H1 (cell line): ENCODE results near the gene KIF22. TPM values are rescaled to one million over a fixed set of nuclear protein-coding genes. Genes with fewer than 3 reads are reported as not detected.

ENCODE experiments used
- CTCF ChIA-PET: fragments of 300-600 bp; sonication (Branson Sonifier 250); formaldehyde crosslinking; loops from one replicate; lab custom pipeline; 2021; ENCODE audit not compliant: partially characterized antibody; lab: Charles Lee
- POLR2A ChIA-PET: fragments of 300-600 bp; sonication (Branson Sonifier 250); formaldehyde crosslinking; loops from one replicate; lab custom pipeline; 2021; ENCODE audit warnings: inconsistent platforms; ENCODE audit not compliant: partially characterized antibody; lab: Charles Lee
- DNase-seq, 2 experiments: peaks; one replicate each; pipeline versions ENCODE4 v3.0.0 to v3.0.0-alpha.2; 2010 to 2022; ENCODE audit warnings: low spot score in 2 of 2, low read depth in 1 of 2, mixed read lengths in 1 of 2
- FAIRE-seq: peaks from 2 replicates; lab custom pipeline; 2011; peaks lifted over from hg19 to GRCh38; lab: Jason Lieb, UNC
- H2AFZ ChIP-seq: 2 replicates; pipeline ENCODE4 v1.8.1; 2012; ENCODE audit warnings: low read length, inconsistent platforms
- H2AK5ac ChIP-seq: 2 replicates; pipeline ENCODE4 v1.6.1; 2013; ENCODE audit warnings: low read depth, low read length
- H2BK120ac ChIP-seq: replicated peaks from 2 replicates; pipeline ENCODE3; 2013; ENCODE audit warnings: low read depth, low read length, inconsistent platforms
- H2BK12ac ChIP-seq: 2 replicates; pipeline ENCODE4 v1.6.1; 2013; ENCODE audit warnings: low read depth, low read length
- H2BK15ac ChIP-seq: 2 replicates; pipeline ENCODE4 v1.6.1; 2013; ENCODE audit warnings: low read length
- H2BK20ac ChIP-seq: 2 replicates; pipeline ENCODE4 v1.6.1; 2013; ENCODE audit warnings: low read length
- H2BK5ac ChIP-seq: 2 replicates; pipeline ENCODE4 v1.6.1; 2013; ENCODE audit warnings: low read depth, low read length
- H3K14ac ChIP-seq: 2 replicates; pipeline ENCODE4 v1.6.1; 2013; ENCODE audit warnings: inconsistent platforms; ENCODE audit not compliant: insufficient read length
- H3K18ac ChIP-seq: 2 replicates; pipeline ENCODE4 v1.6.1; 2013; ENCODE audit warnings: low read length; ENCODE audit errors: extremely low read depth
- H3K23ac ChIP-seq: 2 replicates; pipeline ENCODE4 v1.6.1; 2013; ENCODE audit warnings: inconsistent platforms; ENCODE audit not compliant: insufficient read length
- H3K23me2 ChIP-seq: 2 replicates; pipeline ENCODE4 v1.6.1; 2013; ENCODE audit warnings: low read depth, low read length
- H3K27ac ChIP-seq: 2 replicates; pipeline ENCODE4 v1.6.1; 2011; ENCODE audit warnings: low read depth, low read length, inconsistent platforms
- H3K27me3 ChIP-seq, 4 experiments: replicated peaks in 1 of 4; 1 replicate in 1 of 4; 2 replicates in 3 of 4; pipeline versions ENCODE4 v1.6.1 to v1.8.1; 2011 to 2013; ENCODE audit warnings: low read length in 3 of 4, mild to moderate bottlenecking in 3 of 4, inconsistent platforms in 2 of 4, mixed read lengths in 2 of 4, moderate library complexity in 1 of 4; ENCODE audit not compliant: control insufficient read depth in 3 of 4, insufficient read depth in 3 of 4; ENCODE audit errors: extremely low read depth in 1 of 4
- H3K36me3 ChIP-seq, 4 experiments: 2 replicates each; pipeline versions ENCODE4 v1.6.1 to v1.8.1; 2011 to 2013; ENCODE audit warnings: mild to moderate bottlenecking in 4 of 4, low read length in 3 of 4, moderate library complexity in 2 of 4, control low read depth in 1 of 4, inconsistent platforms in 1 of 4; ENCODE audit not compliant: insufficient read depth in 4 of 4, control insufficient read depth in 2 of 4
- H3K4ac ChIP-seq: replicated peaks from 2 replicates; pipeline ENCODE3; 2013; ENCODE audit warnings: low read length, low read depth, mixed read lengths, inconsistent platforms; ENCODE audit not compliant: insufficient read length
- H3K4me1 ChIP-seq, 4 experiments: replicated peaks in 1 of 4; 1 replicate in 1 of 4; 2 replicates in 3 of 4; pipeline versions ENCODE4 v1.6.1 to v1.8.1; 2011 to 2013; ENCODE audit warnings: low read length in 3 of 4, inconsistent platforms in 2 of 4, mixed read lengths in 1 of 4; ENCODE audit not compliant: insufficient read depth in 4 of 4, control insufficient read depth in 3 of 4
- H3K4me2 ChIP-seq, 2 experiments: 2 replicates each; pipeline versions ENCODE4 v1.6.1 to v1.8.1; 2011 to 2013; ENCODE audit warnings: low read depth in 2 of 2, low read length in 2 of 2, control low read depth in 1 of 2, inconsistent platforms in 1 of 2, mild to moderate bottlenecking in 1 of 2; ENCODE audit not compliant: insufficient read depth in 1 of 2
- H3K4me3 ChIP-seq, 4 experiments: fragments of 200-600, 300-600 bp in 1 of 4; sonication (generic), shearing (Covaris generic), sonication (Bioruptor Twin) in 1 of 4; 2 replicates each; pipeline versions ENCODE4 v1.5.1 to v1.8.1; 2011 to 2016; ENCODE audit warnings: low read length in 4 of 4, low read depth in 3 of 4, control low read depth in 2 of 4, inconsistent platforms in 2 of 4, mild to moderate bottlenecking in 2 of 4, mixed read lengths in 1 of 4, moderate library complexity in 1 of 4; ENCODE audit not compliant: insufficient read depth in 2 of 4; ENCODE audit errors: extremely low read depth in 1 of 4
- H3K56ac ChIP-seq: replicated peaks from 2 replicates; pipeline ENCODE3; 2013; ENCODE audit warnings: low read depth, mild to moderate bottlenecking, mixed read lengths, low read length, inconsistent platforms; ENCODE audit not compliant: insufficient read length
- H3K79me1 ChIP-seq: 2 replicates; pipeline ENCODE4 v1.6.1; 2013; ENCODE audit warnings: low read depth, low read length, control low read depth
- H3K79me2 ChIP-seq, 2 experiments: 2 replicates each; pipeline versions ENCODE4 v1.6.1 to v1.8.1; 2012 to 2013; ENCODE audit warnings: low read length in 2 of 2, mild to moderate bottlenecking in 2 of 2, inconsistent platforms in 1 of 2; ENCODE audit not compliant: insufficient read depth in 2 of 2, control insufficient read depth in 1 of 2
- H3K9ac ChIP-seq, 4 experiments: replicated peaks in 1 of 4; 1 replicate in 1 of 4; 2 replicates in 3 of 4; pipeline versions ENCODE4 v1.6.1 to v1.8.1; 2011 to 2013; ENCODE audit warnings: low read depth in 3 of 4, low read length in 3 of 4, control low read depth in 2 of 4, mild to moderate bottlenecking in 2 of 4, moderate library complexity in 2 of 4, inconsistent platforms in 1 of 4; ENCODE audit errors: extremely low read depth in 1 of 4
- H3K9me3 ChIP-seq, 2 experiments: 2 replicates each; pipeline versions ENCODE4 v1.6.1 to v1.8.1; 2012 to 2013; ENCODE audit warnings: mild to moderate bottlenecking in 2 of 2, moderate library complexity in 2 of 2, control low read depth in 1 of 2, inconsistent platforms in 1 of 2, low read depth in 1 of 2, low read length in 1 of 2, mixed read lengths in 1 of 2; ENCODE audit not compliant: insufficient read depth in 2 of 2
- H4K20me1 ChIP-seq, 2 experiments: replicated peaks in 1 of 2; 2 replicates each; pipeline versions ENCODE3 to v1.8.1; 2011 to 2013; ENCODE audit warnings: inconsistent platforms in 2 of 2, low read length in 2 of 2, mild to moderate bottlenecking in 1 of 2; ENCODE audit not compliant: insufficient read depth in 2 of 2, control insufficient read depth in 1 of 2
- H4K5ac ChIP-seq: 2 replicates; pipeline ENCODE4 v1.6.1; 2013; ENCODE audit warnings: low read length, low read depth, mixed read lengths, inconsistent platforms; ENCODE audit not compliant: insufficient read length
- H4K8ac ChIP-seq: 2 replicates; pipeline ENCODE4 v1.8.0; 2013; ENCODE audit warnings: mild to moderate bottlenecking, moderate library complexity, low read length, inconsistent platforms; ENCODE audit not compliant: insufficient read depth; ENCODE audit errors: extremely low read depth
- H4K91ac ChIP-seq: replicated peaks from 2 replicates; pipeline ENCODE3; 2013; ENCODE audit warnings: low read length, mixed read lengths, inconsistent platforms; ENCODE audit not compliant: insufficient read length
- CEBPB ChIP-seq: IDR thresholded peaks from 2 replicates; pipeline ENCODE4 v1.6.1; 2012; ENCODE audit warnings: low read depth, low read length
- FOSL1 ChIP-seq: IDR thresholded peaks from 2 replicates; pipeline ENCODE4 v1.6.1; 2011; ENCODE audit warnings: mild to moderate bottlenecking, low read depth, low read length, moderate library complexity; ENCODE audit not compliant: insufficient read depth
- GABPA ChIP-seq: IDR thresholded peaks from 2 replicates; pipeline ENCODE4 v1.6.1; 2011; ENCODE audit warnings: mild to moderate bottlenecking, low read length, moderate library complexity, borderline replicate concordance; ENCODE audit not compliant: insufficient read depth
- KDM5A ChIP-seq: fragments of 200-600 bp; IDR thresholded peaks from 2 replicates; pipeline ENCODE4 v1.7.1; 2012; ENCODE audit warnings: mild to moderate bottlenecking, low read length, inconsistent platforms, mixed read lengths
- POLR2AphosphoS5 ChIP-seq: IDR thresholded peaks from 2 replicates; pipeline ENCODE4 v1.6.1; 2011; ENCODE audit warnings: low read depth, low read length
- RAD21 ChIP-seq, 2 experiments: IDR thresholded peaks in 1 of 2; conservative IDR thresholded peaks in 1 of 2; 2 replicates each; pipeline ENCODE4 v1.6.1; 2011; ENCODE audit warnings: low read depth in 2 of 2, low read length in 2 of 2, improper control_type of control experiment in 1 of 2, inconsistent platforms in 1 of 2, mild to moderate bottlenecking in 1 of 2, moderate library complexity in 1 of 2
- RBBP5 ChIP-seq: IDR thresholded peaks from 2 replicates; pipeline ENCODE4 v1.7.1; 2012; ENCODE audit warnings: low read depth, mild to moderate bottlenecking, inconsistent platforms, low read length, moderate library complexity, borderline replicate concordance
- SIN3A ChIP-seq, 2 experiments: IDR thresholded peaks in 1 of 2; conservative IDR thresholded peaks in 1 of 2; 2 replicates each; pipeline ENCODE4 v1.6.1; 2011 to 2012; ENCODE audit warnings: low read length in 2 of 2, improper control_type of control experiment in 1 of 2, low read depth in 1 of 2, mild to moderate bottlenecking in 1 of 2
- SIX5 ChIP-seq: IDR thresholded peaks from 2 replicates; pipeline ENCODE4 v1.6.1; 2011; ENCODE audit warnings: mild to moderate bottlenecking, low read depth, low read length
- SP1 ChIP-seq: IDR thresholded peaks from 2 replicates; pipeline ENCODE4 v1.6.1; 2011; ENCODE audit warnings: low read depth, low read length
- WGBS, 2 experiments: shearing (Covaris generic) in 1 of 2; methylation state at CpG; one replicate each; pipeline versions ENCODE4 v1.1.6 to v1.1.7; 2013 to 2015; ENCODE audit warnings: low lambda C conversion rate in 2 of 2, mixed read lengths in 2 of 2, inconsistent platforms in 1 of 2, low coverage in 1 of 2, missing lambda C conversion rate in 1 of 2; ENCODE audit not compliant: insufficient replicate concordance in 2 of 2, insufficient coverage in 1 of 2, insufficient read length in 1 of 2; ENCODE audit errors: extremely low coverage in 1 of 2, missing lambda C conversion rate in 1 of 2; 5-methylcytosine and 5-hydroxymethylcytosine counted together
- polyA plus RNA-seq, 7 experiments: library from polyadenylated mRNA; depleted of rRNA in 3 of 7; stranded (reverse) in 5 of 7; unstranded in 2 of 7; fragments of >200 nt in 5 of 7; fragments of 200-250 nt in 2 of 7; gene quantifications; 1 replicate in 5 of 7; 2 replicates in 1 of 7; 4 replicates in 1 of 7; pipeline versions ENCODE4 v1.2.1 to v1.2.3, GENCODE V29; 2011 to 2013; ENCODE audit warnings: missing spikeins in 2 of 7, mixed read lengths in 2 of 7
- total RNA-seq: library from RNA; stranded (reverse); fragmentation: NEBNext Ultra II Directional; extraction: Animal tissue kit (Norgen Biotek cat#: 25700); gene quantifications from 2 replicates; pipeline ENCODE4 v1.2.1, GENCODE V29; 2021

The KIF22 gene
- total and polyA plus RNA-seq, 2 of the 8 experiments (the other 6 are each of a cell fraction or from before 2014, with no cell fraction given) = 139 to 142 TPM

DNA sequence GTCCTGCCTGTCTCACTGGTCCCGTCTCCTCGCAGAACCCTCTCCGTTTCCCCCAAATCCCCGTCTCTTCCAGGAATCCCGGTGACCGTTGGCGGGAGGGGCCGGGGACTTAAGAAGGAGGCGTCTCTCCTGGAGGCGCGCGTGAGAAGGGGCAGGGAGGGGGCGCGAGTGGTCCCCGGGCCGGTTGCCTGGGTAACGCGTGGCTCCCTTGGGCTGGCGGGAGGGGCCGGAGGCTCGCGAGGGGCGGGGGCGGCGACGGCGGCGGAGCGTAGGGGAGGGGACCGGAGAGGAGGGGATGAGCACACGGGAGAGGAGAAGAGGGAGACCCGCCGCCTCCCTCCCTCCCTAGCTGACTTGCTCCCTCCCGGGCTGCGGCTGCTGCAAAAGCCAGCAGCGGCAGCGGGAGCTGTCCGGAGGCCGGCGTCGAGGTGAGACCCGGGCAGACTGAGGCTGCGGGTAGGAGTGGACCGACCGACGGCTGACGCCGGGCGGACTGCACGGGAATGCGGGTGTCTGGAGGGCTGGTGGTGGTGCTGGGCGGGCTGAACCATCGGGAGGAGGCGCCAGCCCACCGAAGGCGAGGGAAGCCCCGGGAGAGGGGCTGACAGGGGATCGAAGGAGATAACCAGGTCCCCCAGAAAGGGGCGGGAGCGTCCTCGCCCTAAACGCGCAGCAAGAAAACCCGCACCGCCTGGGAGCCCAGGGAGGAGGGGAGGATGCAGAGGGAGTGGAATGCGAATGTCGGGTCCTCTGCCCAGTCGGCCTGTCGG lies 21.5 kb downstream of the KIF22 start, which contains the start of gene PRRT2:
TSS of gene PRRT2 (plus strand) at position 298 of the 770 bp plus-strand sequence. CDS start 862 bp downstream, outside the sequence.
- Histone ChIP-seq H3K4ac (peak within 1 kb of the TSS; percentile 65), H3K79me2 (peaks cover 7 to 34% of the 10 kb centered on the region in 2 experiments), H2BK15ac (peak within 1 kb of the TSS; percentile 61; the same call in 1 of the 2 replicates), H3K4me3 (peak within 1 kb of the TSS; percentile 75 to 85 (median 82)), H3K4me1 (peaks cover 0 to 52% (median 42%) of the 10 kb centered on the region in 4 experiments; a peak in 6 of 7 replicates), H3K23me2 (peaks cover 39% of the 10 kb centered on the region), H3K36me3 (peaks cover 6 to 25% (median 10%) of the 10 kb centered on the region in 4 experiments), H4K8ac (peak within 1 kb of the TSS; percentile 88), H3K4me2 (peak within 1 kb of the TSS; percentile 91 to 92), H3K14ac (no peak within 1 kb of the TSS), H2BK20ac (no peak within 1 kb of the TSS), H2AFZ (no peak within 1 kb of the TSS), H3K9me3 (no peaks in the 10 kb centered on the region), H4K5ac (peak within 1 kb of the TSS; percentile 73), H4K20me1 (peaks cover 15 to 21% of the 10 kb centered on the region in 2 experiments), H3K23ac (no peak within 1 kb of the TSS), H2AK5ac (no peak within 1 kb of the TSS), H3K27ac (peak within 1 kb of the TSS; percentile 64), H2BK5ac (peak within 1 kb of the TSS; percentile 92; the same call in 1 of the 2 replicates), H2BK12ac (peak within 1 kb of the TSS; percentile 19; the same call in 1 of the 2 replicates), H3K56ac (peak within 1 kb of the TSS; percentile 34), H4K91ac (peak within 1 kb of the TSS; percentile 90), H3K9ac (peak within 1 kb of the TSS in 3 of 4 experiments; percentile 50 to 54 (median 51); a peak in 5 of 7 replicates), H2BK120ac (no peak within 1 kb of the TSS), H3K27me3 (no peaks in the 10 kb centered on the region), H3K79me1 (no peaks in the 10 kb centered on the region; the same call in 1 of the 2 replicates), H3K18ac (peak within 1 kb of the TSS; percentile 65)
- WGBS, 2 experiments = 1% methylated on average over 34 of the region's 69 CpGs; no CpG with 5 or more reads in 1 of the 2 experiments
- no peak for FAIRE-seq
- CTCF ChIA-PET = interaction anchor here (0.6 to 1.2 kb wide), 3 partner anchors 36 to 165 kb away, joined by 3 to 5 read pairs (median 4); no protein-coding TSS in a partner anchor
- POLR2A ChIA-PET = interaction anchor here (0.6 to 4.0 kb wide), 23 partner anchors 9 to 219 kb away, joined by 3 to 31 read pairs (median 4); partner anchors contain the start of genes ASPHD1, CDIPT, HIRIP3 and KIF22
- peak in 1 of 2 experiments; percentile 80 for DNase-seq
- TF ChIP-seq POLR2AphosphoS5 (no peak), RAD21 (IDR thresholded peaks at IDR 0.05 in 1 of 2, conservative IDR thresholded peaks at IDR 0.05 in 1 of 2; ENCODE audit: low read depth in 2 of 2, low read length in 2 of 2) (no peak), GABPA (no peak), SP1 (no peak), SIX5 (no peak), FOSL1 (no peak), SIN3A (conservative IDR thresholded peaks at IDR 0.05 in 1 of 2, IDR thresholded peaks at IDR 0.05 in 1 of 2; ENCODE audit: low read depth in 1 of 2, low read length in 2 of 2) (peak in 1 of 2 experiments; percentile 50; a peak in 2 of 4 replicates), RBBP5 (0 out of 2 replicates have a peak, but pooled peaks have one; percentile 51), KDM5A (no peak), CEBPB (no peak)
